GM23338 (cell line): ENCODE results near the gene NTM. TPM values are rescaled to one million over a fixed set of nuclear protein-coding genes. Genes with fewer than 3 reads are reported as not detected.

Experiments
- ATAC-seq: fragments of 200-7000 bp; cut with Tn5 transposase; 3 replicates; pipeline ENCODE4 v1.9.1; 2020
- DNase-seq: peaks from one replicate; pipeline ENCODE4 v3.0.0-alpha.2; 2015; ENCODE audit warnings: low spot score
- H2AFZ ChIP-seq: fragments of 200-600 bp; sonication (generic); 2 replicates; pipeline ENCODE4 v1.8.0; 2016; ENCODE audit warnings: antibody characterized with exemption, mild to moderate bottlenecking, moderate library complexity
- H3F3A ChIP-seq: fragments of 200-600 bp; sonication (generic); replicated peaks from 2 replicates; pipeline ENCODE4 v1.8.0; 2017; ENCODE audit warnings: antibody characterized with exemption, mixed run types, low read depth
- H3K27ac ChIP-seq: fragments of 200-600 bp; sonication (generic); 2 replicates; pipeline ENCODE4 v1.6.1; 2016; ENCODE audit warnings: low read depth
- H3K27me3 ChIP-seq: fragments of 200-600 bp; sonication (generic); 2 replicates; pipeline ENCODE4 v1.8.0; 2016; ENCODE audit warnings: mild to moderate bottlenecking, mixed run types, moderate library complexity; ENCODE audit not compliant: insufficient read depth
- H3K36me3 ChIP-seq: fragments of 200-600 bp; sonication (generic); 2 replicates; pipeline ENCODE4 v1.8.0; 2016; ENCODE audit warnings: mild to moderate bottlenecking; ENCODE audit not compliant: insufficient read depth
- H3K4me1 ChIP-seq: fragments of 200-600 bp; sonication (generic); 2 replicates; pipeline ENCODE4 v1.8.0; 2016; ENCODE audit warnings: mild to moderate bottlenecking, moderate library complexity; ENCODE audit not compliant: insufficient read depth
- H3K4me2 ChIP-seq: fragments of 200-600 bp; sonication (generic); 2 replicates; pipeline ENCODE4 v1.7.1; 2017; ENCODE audit warnings: mixed run types
- H3K4me3 ChIP-seq: fragments of 200-600 bp; sonication (generic); 2 replicates; pipeline ENCODE4 v1.6.1; 2016; ENCODE audit warnings: mixed run types
- H3K79me2 ChIP-seq: fragments of 200-600 bp; sonication (generic); replicated peaks from 2 replicates; pipeline ENCODE4 v1.8.0; 2017; ENCODE audit warnings: mild to moderate bottlenecking; ENCODE audit not compliant: insufficient read depth
- H3K9me2 ChIP-seq: fragments of 200-600 bp; sonication (generic); 2 replicates; pipeline ENCODE4 v1.8.0; 2017; ENCODE audit not compliant: insufficient read depth
- H4K20me1 ChIP-seq: fragments of 200-600 bp; sonication (generic); replicated peaks from 2 replicates; pipeline ENCODE4 v1.8.0; 2017; ENCODE audit warnings: mild to moderate bottlenecking; ENCODE audit not compliant: insufficient read depth
- H3K27ac Mint-ChIP-seq: 2 replicates; pipeline ENCODE4 v1.8.0; 2020; ENCODE audit warnings: inconsistent platforms, mild to moderate bottlenecking, moderate library complexity, mixed read lengths
- H3K27me3 Mint-ChIP-seq: 3 replicates; pipeline ENCODE4 v1.8.0; 2022; ENCODE audit warnings: low read depth, mild to moderate bottlenecking, moderate library complexity, mixed read lengths, inconsistent platforms; ENCODE audit not compliant: insufficient read depth, poor library complexity
- H3K36me3 Mint-ChIP-seq: 3 replicates; pipeline ENCODE4 v1.8.0; 2021; ENCODE audit warnings: low read depth, mild to moderate bottlenecking, inconsistent platforms, moderate library complexity, mixed read lengths
- H3K4me1 Mint-ChIP-seq: 3 replicates; pipeline ENCODE4 v1.8.0; 2020; ENCODE audit warnings: mild to moderate bottlenecking, inconsistent platforms, mixed read lengths
- H3K4me3 Mint-ChIP-seq: 3 replicates; pipeline ENCODE4 v1.8.0; 2021; ENCODE audit warnings: moderate library complexity, mild to moderate bottlenecking, inconsistent platforms, mixed read lengths
- H3K9me3 Mint-ChIP-seq: 3 replicates; pipeline ENCODE4 v1.8.0; 2020; ENCODE audit warnings: moderate library complexity, mild to moderate bottlenecking, inconsistent platforms, mixed read lengths
- CREB1 ChIP-seq: fragments of 250-450 bp; sonication (Bioruptor Pico); IDR thresholded peaks from 2 replicates; pipeline ENCODE4 v1.5.0; 2020; ENCODE audit warnings: low read depth, mild to moderate bottlenecking, moderate library complexity
- ETS1 ChIP-seq: IDR thresholded peaks from 2 replicates; pipeline ENCODE4 v1.6.1; 2016; ENCODE audit warnings: antibody characterized with exemption
- EZH2phosphoT487 ChIP-seq: fragments of 200-600 bp; sonication (generic); IDR thresholded peaks from one replicate; pipeline ENCODE4 v1.8.1; 2018; ENCODE audit warnings: antibody characterized with exemption; ENCODE audit not compliant: unreplicated experiment
- NANOG ChIP-seq: IDR thresholded peaks from 2 replicates; pipeline ENCODE4 v1.6.1; 2016; ENCODE audit warnings: antibody characterized with exemption, borderline replicate concordance
- POLR2AphosphoS5 ChIP-seq: IDR thresholded peaks from 2 replicates; pipeline ENCODE4 v1.6.1; 2016; ENCODE audit warnings: antibody characterized with exemption, low read depth
- REST ChIP-seq: IDR thresholded peaks from one replicate; pipeline ENCODE4 v1.6.1; 2018; ENCODE audit warnings: antibody characterized with exemption; ENCODE audit not compliant: unreplicated experiment
- STAT1 ChIP-seq: IDR thresholded peaks from one replicate; pipeline ENCODE4 v1.6.1; 2016; ENCODE audit warnings: antibody characterized with exemption; ENCODE audit not compliant: unreplicated experiment
- ZNF114 ChIP-seq: fragments of 250-450 bp; sonication (Bioruptor Pico); IDR thresholded peaks from 2 replicates; pipeline ENCODE4 v1.5.0; 2020; ENCODE audit warnings: mild to moderate bottlenecking, moderate library complexity
- ZNF331 ChIP-seq: fragments of 250-450 bp; sonication (Bioruptor Pico); IDR thresholded peaks from 2 replicates; pipeline ENCODE4 v1.5.0; 2020; ENCODE audit warnings: low read depth, mild to moderate bottlenecking, moderate library complexity
- ZNF462 ChIP-seq: fragments of 250-450 bp; sonication (Bioruptor Pico); IDR thresholded peaks from 2 replicates; pipeline ENCODE4 v1.5.0; 2020; ENCODE audit warnings: mild to moderate bottlenecking, moderate library complexity
- polyA plus RNA-seq: library from polyadenylated mRNA; unstranded; fragments of >200 nt; fragmentation: Nextera tagmentation; extraction: Ambion mirVana; gene quantifications from 2 replicates; pipeline ENCODE4 v1.2.1, GENCODE V29; 2016
- total RNA-seq: library from RNA; depleted of rRNA; stranded (reverse); fragments of >200 nt; shearing (Covaris generic); gene quantifications from 2 replicates; pipeline ENCODE4 v1.2.3, GENCODE V29; 2014

The NTM gene
- total and polyA plus RNA-seq, 2 experiments from 2014 or later, result 10.6 to 14.6 TPM

GRCh38 chr11:132256528-132257279, 886.3 kb downstream of the NTM start:
- TF ChIP-seq NANOG (no peak), ZNF114 (CRISPR knock-in tag) (no peak), POLR2AphosphoS5 (no peak), EZH2phosphoT487 (no peak)
- Mint-ChIP-seq H3K9me3 (no peaks in the 10 kb centered on the region), H3K36me3 (no peaks in the 10 kb centered on the region), H3K4me3 (no peak overlapping the region), H3K27ac (no peak overlapping the region), H3K27me3 (no peaks in the 10 kb centered on the region), H3K4me1 (no peaks in the 10 kb centered on the region)
- H3K79me2 ChIP-seq, result no peaks in the 10 kb centered on the region
- no peaks in the 10 kb centered on the region for H3K36me3 ChIP-seq
- H3K4me1 ChIP-seq, result no peaks in the 10 kb centered on the region
- H3K27me3 ChIP-seq, result no peaks in the 10 kb centered on the region
- no peaks in the 10 kb centered on the region for H4K20me1 ChIP-seq
- no peak overlapping the region for H3K27ac ChIP-seq
- no peak overlapping the region for H3K4me3 ChIP-seq
- DNase-seq, result no peak
- no peak overlapping the region for H3K4me2 ChIP-seq
- H3K9me2 ChIP-seq, result 0 out of 2 replicates have a peak, but pooled peaks cover 5% of the 10 kb centered on the region
- H2AFZ ChIP-seq, result no peak overlapping the region
- no peak for ATAC-seq
- no peaks in the 10 kb centered on the region for H3F3A ChIP-seq

GRCh38 chr11:132257871-132258270, 887.5 kb downstream of the NTM start:
- Histone ChIP-seq H4K20me1 (no peaks in the 10 kb centered on the region), H2AFZ (no peak overlapping the region), H3K36me3 (no peaks in the 10 kb centered on the region), H3K4me2 (no peak overlapping the region), H3K4me3 (no peak overlapping the region), H3K4me1 (no peaks in the 10 kb centered on the region), H3K9me2 (peaks cover 5% of the 10 kb centered on the region; the same call in 1 of the 2 replicates), H3F3A (no peaks in the 10 kb centered on the region), H3K27ac (no peak overlapping the region), H3K79me2 (no peaks in the 10 kb centered on the region), H3K27me3 (no peaks in the 10 kb centered on the region)
- Mint-ChIP-seq H3K27me3 (no peaks in the 10 kb centered on the region), H3K36me3 (no peaks in the 10 kb centered on the region), H3K27ac (no peak overlapping the region), H3K9me3 (no peaks in the 10 kb centered on the region), H3K4me1 (no peaks in the 10 kb centered on the region), H3K4me3 (no peak overlapping the region)
- DNase-seq, result no peak
- no peak for ATAC-seq
- no peak for TF ChIP-seq ETS1
- no peak for TF ChIP-seq STAT1
- no peak for TF ChIP-seq ZNF462 (CRISPR knock-in tag)
- no peak for TF ChIP-seq CREB1 (CRISPR knock-in tag)
- TF ChIP-seq EZH2phosphoT487, result no peak
- TF ChIP-seq REST, result no peak
- TF ChIP-seq POLR2AphosphoS5, result no peak
- TF ChIP-seq ZNF331 (CRISPR knock-in tag), result no peak
